ENCODE data around the gene ZNF628. TPM values are rescaled to one million over a fixed set of nuclear protein-coding genes. Genes with fewer than 3 reads are reported as not detected.
A peak's percentile ranks its signal among the peaks of the same experiment; 100 is the strongest.

Gene ZNF628
- total RNA-seq, 2 donors from 2014 or later: 8.0 to 12.3 TPM

DNA sequence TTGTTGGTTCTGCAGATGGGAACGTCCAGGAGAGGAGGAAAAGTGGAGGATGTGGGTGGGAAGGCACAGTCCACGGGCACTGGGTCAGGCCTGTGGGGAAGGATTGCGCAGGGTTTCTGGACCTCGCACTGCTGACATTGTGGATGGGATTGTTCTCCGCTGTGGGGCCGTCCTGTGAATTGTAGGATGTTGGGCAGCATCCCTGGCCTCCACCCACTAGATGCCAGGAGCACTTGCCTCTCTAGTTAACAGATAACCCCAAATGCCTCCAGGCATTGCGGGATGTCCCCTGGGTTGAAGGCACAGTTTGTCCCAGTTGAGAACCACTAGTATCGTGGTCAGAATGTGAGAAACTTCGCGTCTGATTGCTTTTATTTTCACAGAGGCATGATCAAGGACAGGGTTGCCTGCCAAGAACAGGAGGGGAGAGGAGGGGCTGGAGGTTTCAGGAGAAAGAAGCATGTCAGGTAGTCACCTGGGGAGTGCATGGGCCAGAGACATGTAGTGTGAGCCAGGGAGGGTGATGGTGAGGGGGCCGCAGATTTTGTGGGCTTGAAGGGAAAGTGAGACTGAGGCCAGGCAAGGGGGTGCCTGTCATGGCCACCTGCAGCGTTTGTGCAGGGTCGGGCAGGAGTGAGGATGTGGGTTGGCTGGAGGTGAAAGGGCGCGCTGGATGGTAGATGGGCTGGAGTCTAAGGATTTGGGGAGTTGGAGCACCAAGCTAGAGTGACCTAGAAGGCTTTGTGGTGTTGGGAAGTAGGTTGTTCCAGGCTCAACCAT lies 3.2 kb downstream of the ZNF628 start:
- DNase-seq (ENCODE audit: low spot score) (no peak), ATAC-seq (no peak)
- no peak overlapping the region for H3K4me3 Mint-ChIP-seq
- peaks cover 23 to 31% of the 10 kb centered on the region in 2 donors for H3K4me1 Mint-ChIP-seq (ENCODE audit: low read depth in 2 of 2)
- no peaks in the 10 kb centered on the region for H3K27me3 Mint-ChIP-seq
- H3K9me3 Mint-ChIP-seq: no peaks in the 10 kb centered on the region
- peak overlapping the region in 1 of 2 donors; percentile 68 for H3K27ac Mint-ChIP-seq
- H3K36me3 Mint-ChIP-seq: no peaks in the 10 kb centered on the region

DNA sequence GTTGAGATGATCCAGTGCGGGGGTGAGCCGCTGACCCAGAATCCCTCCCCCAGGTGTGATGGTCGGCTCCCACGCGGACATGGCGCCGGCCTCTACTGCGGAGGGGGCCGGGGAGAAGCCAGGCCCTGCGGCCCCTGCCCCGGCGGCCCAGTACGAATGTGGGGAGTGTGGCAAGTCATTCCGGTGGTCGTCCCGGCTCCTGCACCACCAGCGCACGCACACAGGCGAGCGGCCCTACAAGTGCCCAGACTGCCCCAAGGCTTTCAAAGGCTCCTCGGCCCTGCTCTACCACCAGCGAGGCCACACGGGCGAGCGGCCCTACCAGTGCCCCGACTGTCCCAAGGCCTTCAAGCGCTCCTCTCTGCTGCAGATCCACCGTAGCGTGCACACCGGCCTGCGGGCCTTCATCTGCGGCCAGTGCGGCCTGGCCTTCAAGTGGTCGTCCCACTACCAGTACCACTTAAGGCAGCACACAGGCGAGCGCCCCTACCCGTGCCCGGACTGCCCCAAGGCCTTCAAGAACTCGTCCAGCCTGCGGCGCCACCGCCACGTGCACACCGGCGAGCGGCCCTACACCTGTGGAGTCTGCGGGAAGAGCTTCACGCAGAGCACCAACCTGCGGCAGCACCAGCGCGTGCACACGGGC lies 4.9 kb downstream of the ZNF628 start:
- H3K27ac Mint-ChIP-seq: no peak overlapping the region
- no peak overlapping the region for H3K4me3 Mint-ChIP-seq
- no peaks in the 10 kb centered on the region for H3K36me3 Mint-ChIP-seq
- ATAC-seq (no peak), DNase-seq (ENCODE audit: low spot score) (no peak)
- H3K9me3 Mint-ChIP-seq: no peaks in the 10 kb centered on the region
- peaks cover 0 to 3% of the 10 kb centered on the region in 2 donors for H3K27me3 Mint-ChIP-seq
- peaks cover 26 to 36% of the 10 kb centered on the region in 2 donors for H3K4me1 Mint-ChIP-seq (ENCODE audit: low read depth in 2 of 2)

DNA sequence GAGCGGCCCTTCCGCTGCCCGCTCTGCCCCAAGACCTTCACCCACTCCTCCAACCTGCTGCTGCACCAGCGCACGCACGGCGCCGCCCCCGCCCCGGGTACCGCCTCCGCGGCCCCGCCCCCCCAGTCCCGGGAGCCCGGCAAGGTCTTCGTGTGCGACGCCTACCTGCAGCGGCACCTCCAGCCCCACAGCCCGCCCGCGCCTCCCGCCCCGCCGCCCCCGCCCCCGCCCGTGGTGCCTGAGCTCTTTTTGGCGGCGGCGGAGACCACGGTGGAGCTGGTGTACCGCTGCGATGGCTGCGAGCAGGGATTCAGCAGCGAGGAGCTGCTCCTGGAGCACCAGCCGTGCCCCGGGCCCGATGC lies 5.4 kb downstream of the ZNF628 start:
- peaks cover 26 to 37% of the 10 kb centered on the region in 2 donors for H3K4me1 Mint-ChIP-seq (ENCODE audit: low read depth in 2 of 2)

DNA sequence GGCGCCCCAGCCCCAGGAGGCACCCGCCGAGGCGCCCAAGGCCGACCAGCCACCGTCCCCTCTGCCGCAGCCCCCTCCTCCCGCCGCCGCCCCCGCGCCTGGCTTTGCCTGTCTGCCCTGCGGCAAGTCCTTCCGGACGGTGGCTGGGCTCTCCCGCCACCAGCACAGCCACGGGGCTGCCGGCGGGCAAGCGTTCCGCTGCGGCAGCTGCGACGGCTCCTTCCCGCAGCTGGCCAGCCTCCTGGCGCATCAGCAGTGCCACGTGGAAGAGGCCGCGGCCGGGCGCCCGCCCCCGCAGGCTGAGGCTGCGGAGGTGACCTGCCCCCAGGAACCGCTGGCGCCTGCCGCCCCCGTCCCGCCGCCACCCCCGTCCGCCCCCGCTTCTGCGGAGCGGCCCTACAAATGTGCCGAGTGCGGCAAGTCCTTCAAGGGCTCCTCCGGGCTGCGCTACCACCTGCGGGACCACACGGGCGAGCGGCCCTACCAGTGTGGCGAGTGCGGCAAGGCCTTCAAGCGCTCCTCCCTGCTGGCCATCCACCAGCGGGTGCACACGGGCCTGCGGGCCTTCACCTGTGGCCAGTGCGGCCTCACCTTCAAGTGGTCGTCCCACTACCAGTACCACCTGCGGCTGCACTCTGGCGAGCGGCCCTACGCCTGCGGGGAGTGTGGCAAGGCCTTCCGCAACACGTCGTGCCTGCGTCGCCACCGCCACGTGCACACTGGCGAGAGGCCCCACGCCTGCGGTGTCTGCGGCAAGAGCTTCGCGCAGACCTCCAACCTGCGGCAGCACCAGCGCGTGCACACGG lies 5.9 kb downstream of the ZNF628 start:
- no peaks in the 10 kb centered on the region for H3K9me3 Mint-ChIP-seq
- H3K27me3 Mint-ChIP-seq: peaks cover 0 to 3% of the 10 kb centered on the region in 2 donors
- no peak for DNase-seq (ENCODE audit: low spot score)

More for the DNA sequence above, 5.4 kb downstream of the ZNF628 start:
- Mint-ChIP-seq H3K4me3 (no peak overlapping the region), H3K36me3 (no peaks in the 10 kb centered on the region), H3K27ac (no peak overlapping the region), H3K9me3 (no peaks in the 10 kb centered on the region), H3K27me3 (peaks cover 0 to 3% of the 10 kb centered on the region in 2 donors)
- DNase-seq (ENCODE audit: low spot score) (no peak), ATAC-seq (no peak)

DNA sequence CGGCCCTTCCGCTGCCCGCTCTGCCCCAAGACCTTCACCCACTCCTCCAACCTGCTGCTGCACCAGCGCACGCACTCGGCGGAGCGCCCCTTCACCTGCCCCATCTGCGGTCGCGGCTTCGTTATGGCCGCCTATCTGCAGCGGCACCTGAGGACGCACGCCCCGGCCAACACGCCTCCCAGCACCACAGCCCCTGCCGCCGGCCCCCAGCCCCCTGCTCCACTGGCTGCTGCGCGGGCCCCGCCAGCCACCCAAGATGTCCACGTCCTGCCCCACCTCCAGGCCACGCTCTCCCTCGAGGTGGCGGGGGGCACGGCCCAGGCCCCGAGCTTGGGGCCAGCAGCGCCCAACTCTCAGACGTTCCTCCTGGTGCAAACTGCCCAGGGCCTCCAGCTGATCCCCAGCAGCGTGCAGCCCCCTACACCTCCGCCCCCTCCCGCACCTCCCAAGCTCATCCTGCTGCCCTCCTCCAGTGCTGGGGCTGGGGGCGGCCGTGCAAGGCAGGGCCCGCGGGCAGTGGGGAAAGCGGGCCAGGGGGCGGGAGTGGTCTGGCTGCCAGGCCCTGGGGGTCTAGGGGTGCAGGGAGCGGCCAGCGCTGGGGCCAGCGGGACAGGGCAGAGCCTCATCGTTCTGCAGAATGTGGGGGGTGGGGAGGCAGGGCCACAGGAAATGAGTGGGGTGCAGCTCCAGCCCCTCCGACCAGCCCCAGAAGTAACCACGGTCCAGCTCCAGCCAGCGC lies 6.7 kb downstream of the ZNF628 start:
- no peaks in the 10 kb centered on the region for H3K36me3 Mint-ChIP-seq
- no peaks in the 10 kb centered on the region for H3K9me3 Mint-ChIP-seq
- no peak overlapping the region for H3K27ac Mint-ChIP-seq
- ATAC-seq: no peak
- H3K4me1 Mint-ChIP-seq (ENCODE audit: low read depth in 2 of 2): peaks cover 18 to 24% of the 10 kb centered on the region in 2 donors
- H3K27me3 Mint-ChIP-seq: peaks cover 0 to 3% of the 10 kb centered on the region in 2 donors
- no peak overlapping the region for H3K4me3 Mint-ChIP-seq
- no peak for DNase-seq (ENCODE audit: low spot score)

More for the DNA sequence above, 5.9 kb downstream of the ZNF628 start:
- Mint-ChIP-seq H3K4me1 (ENCODE audit: low read depth in 2 of 2) (peaks cover 24 to 32% of the 10 kb centered on the region in 2 donors), H3K36me3 (no peaks in the 10 kb centered on the region), H3K27ac (no peak overlapping the region), H3K4me3 (no peak overlapping the region)
- ATAC-seq: no peak

DNA sequence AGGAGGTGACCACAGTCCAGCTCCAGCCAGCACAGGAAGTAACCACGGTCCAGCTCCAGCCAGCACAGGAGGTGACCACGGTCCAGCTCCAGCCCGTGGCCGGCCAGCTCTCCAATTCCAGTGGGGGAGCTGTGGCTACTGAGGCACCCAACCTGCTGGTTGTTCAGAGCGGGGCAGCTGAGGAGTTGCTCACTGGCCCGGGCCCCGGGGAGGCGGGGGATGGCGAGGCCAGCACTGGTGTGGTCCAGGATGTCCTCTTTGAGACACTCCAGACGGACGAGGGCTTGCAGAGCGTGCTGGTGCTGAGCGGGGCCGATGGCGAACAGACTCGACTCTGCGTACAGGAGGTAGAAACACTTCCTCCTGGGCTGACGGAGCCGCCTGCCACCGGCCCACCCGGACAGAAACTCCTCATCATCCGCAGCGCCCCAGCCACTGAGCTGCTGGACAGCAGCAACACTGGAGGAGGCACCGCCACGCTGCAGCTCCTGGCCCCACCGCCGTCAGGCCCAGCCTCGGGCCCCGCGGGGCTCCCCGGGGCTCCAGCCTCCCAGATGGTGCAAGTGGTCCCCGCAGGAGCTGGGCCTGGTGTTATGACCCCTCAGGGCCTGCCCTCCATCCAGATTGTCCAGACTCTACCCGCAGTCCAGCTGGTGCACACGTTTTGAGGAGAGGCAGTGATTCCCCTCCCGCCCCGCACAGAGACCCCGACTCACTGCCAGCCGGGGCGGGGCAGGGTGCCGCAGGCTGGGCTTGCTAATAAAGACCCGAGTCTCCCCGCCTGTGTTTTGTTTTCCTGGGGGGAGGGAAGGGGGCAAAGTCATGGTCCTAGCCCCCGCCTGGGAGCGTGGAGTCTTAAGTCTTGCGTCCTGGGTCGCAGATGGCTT lies 7.5 kb downstream of the ZNF628 start:
- DNase-seq (ENCODE audit: low spot score) (no peak), ATAC-seq (no peak)
- H3K27ac Mint-ChIP-seq: no peak overlapping the region
- peak overlapping the region; percentile 88 for H3K4me3 Mint-ChIP-seq
- H3K27me3 Mint-ChIP-seq: peaks cover 0 to 3% of the 10 kb centered on the region in 2 donors
- no peaks in the 10 kb centered on the region for H3K36me3 Mint-ChIP-seq
- no peaks in the 10 kb centered on the region for H3K9me3 Mint-ChIP-seq
- peaks cover 13 to 16% of the 10 kb centered on the region in 2 donors for H3K4me1 Mint-ChIP-seq (ENCODE audit: low read depth in 2 of 2)

DNA sequence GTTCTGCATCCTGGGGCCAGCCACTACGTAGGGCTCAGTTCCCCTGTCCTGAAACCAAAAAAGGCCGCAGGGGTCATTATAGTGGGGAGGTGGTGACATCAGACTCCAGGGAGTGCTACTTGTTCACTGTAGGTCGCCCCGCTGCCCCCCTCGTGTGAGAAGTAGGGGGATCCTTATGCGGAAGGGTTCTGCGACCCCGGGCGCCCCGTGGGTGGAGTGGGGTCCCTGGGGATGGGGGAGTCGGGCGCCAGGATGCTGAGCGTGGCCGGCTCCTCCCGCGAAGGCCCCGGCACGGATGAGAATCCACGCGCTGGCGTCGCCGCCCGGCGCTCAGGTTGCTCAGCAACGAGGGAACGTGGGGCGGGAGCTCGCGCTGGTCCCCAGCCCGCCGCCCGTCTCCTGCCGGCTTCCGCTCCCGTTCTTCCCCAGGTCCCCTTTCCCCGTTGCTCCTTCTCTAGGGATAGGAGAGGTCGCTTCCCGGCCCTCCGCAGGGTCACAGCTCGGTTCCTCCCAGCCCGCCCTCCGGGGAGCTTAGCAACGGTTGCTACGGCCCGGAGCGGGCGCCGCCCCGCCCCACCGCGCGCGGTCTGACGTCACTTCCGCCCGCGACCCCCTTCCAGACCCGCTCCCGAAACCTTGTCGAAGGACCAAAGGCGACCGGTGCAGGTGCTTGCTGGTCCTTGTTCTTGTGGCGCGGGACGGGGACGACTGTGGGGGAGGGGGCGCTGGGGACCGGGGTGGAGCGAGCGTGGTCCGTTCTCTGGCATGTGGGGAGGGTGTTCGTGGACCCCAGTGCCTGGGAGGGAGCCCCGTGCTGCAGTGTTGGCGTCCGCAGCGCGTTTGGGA lies 8.4 kb downstream of the ZNF628 start, which contains the start of gene NAT14:
Gene NAT14 (plus strand): TSS at position 596 of the 846 bp plus-strand sequence. CDS start 521 bp downstream, outside the sequence.
- peaks cover 6 to 7% of the 10 kb centered on the region in 2 donors for H3K4me1 Mint-ChIP-seq (ENCODE audit: low read depth in 2 of 2)
- peak; percentile 77 to 81 for ATAC-seq
- peak within 1 kb of the TSS; percentile 88 for H3K4me3 Mint-ChIP-seq
- no peaks in the 10 kb centered on the region for H3K9me3 Mint-ChIP-seq
- H3K27ac Mint-ChIP-seq: no peak within 1 kb of the TSS
- H3K27me3 Mint-ChIP-seq: peaks cover 0 to 3% of the 10 kb centered on the region in 2 donors
- DNase-seq (ENCODE audit: low spot score): peak; percentile 78
- no peaks in the 10 kb centered on the region for H3K36me3 Mint-ChIP-seq

DNA sequence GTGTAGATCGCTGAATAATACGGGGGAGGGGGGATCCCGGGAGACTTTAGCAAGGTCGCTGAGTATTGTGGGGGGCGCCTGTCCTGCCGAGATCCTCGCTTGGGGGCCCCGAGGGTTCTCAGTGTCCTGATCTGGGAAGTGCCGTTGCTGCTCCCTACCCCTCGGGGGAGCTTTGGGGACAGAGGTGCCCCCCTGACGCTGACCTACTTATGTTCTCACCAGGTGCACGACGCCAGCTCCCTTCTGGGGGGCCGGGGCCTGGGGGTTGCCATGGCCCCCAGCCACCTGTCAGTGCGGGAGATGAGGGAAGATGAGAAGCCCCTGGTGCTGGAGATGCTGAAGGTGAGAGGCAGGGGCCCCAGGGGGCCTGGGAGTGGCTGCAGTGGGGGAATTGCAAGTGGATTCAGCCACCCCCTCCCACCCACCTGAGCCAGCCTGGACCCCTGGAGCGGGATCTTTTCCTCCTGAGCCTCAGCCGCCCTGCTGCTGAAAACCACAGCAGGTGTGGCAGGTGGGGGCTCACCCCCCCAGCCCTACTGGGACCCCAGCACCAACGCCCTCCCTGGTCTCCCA lies 9.1 kb downstream of the ZNF628 start:
- Mint-ChIP-seq H3K4me3 (peak overlapping the region; percentile 88), H3K9me3 (no peaks in the 10 kb centered on the region), H3K4me1 (ENCODE audit: low read depth in 2 of 2) (peaks cover 4 to 6% of the 10 kb centered on the region in 2 donors), H3K27me3 (peaks cover 0 to 3% of the 10 kb centered on the region in 2 donors), H3K27ac (no peak overlapping the region), H3K36me3 (no peaks in the 10 kb centered on the region)
- ATAC-seq (peak in 1 of 2 donors; percentile 2), DNase-seq (ENCODE audit: low spot score) (no peak)

DNA sequence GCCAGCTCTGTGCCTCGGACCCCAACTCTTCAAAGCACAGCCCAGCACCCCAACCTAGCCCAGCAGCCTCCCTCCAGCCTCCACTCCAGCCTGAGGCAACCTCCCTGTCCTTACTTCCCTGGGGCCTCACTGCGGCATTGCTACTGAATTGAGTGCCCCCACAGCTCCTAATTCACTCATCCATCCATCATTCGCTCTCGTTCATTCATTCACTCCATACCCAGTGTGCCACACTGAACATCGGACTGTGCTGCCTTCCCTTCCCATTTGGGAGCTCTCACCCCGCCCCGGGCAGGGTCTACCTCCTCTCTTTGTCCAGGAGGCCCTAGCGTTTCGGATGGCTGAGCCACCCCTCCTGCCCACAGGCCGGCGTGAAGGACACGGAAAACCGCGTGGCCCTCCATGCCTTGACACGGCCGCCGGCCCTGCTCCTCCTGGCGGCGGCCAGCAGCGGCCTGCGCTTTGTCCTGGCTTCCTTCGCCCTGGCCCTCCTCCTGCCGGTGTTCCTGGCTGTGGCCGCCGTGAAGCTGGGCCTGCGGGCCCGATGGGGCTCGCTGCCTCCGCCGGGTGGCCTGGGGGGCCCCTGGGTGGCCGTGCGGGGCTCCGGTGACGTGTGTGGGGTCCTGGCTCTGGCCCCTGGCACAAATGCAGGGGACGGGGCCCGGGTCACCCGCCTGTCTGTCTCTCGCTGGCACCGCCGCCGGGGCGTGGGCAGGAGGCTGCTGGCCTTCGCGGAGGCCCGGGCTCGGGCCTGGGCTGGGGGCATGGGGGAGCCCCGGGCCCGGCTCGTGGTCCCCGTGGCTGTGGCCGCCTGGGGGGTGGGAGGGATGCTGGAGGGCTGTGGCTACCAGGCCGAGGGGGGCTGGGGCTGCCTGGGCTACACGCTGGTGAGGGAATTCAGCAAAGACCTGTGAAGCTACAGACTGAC lies 9.9 kb downstream of the ZNF628 start:
- Mint-ChIP-seq H3K9me3 (no peaks in the 10 kb centered on the region), H3K27me3 (peaks cover 0 to 3% of the 10 kb centered on the region in 2 donors), H3K4me1 (ENCODE audit: low read depth in 2 of 2) (peaks cover 4 to 6% of the 10 kb centered on the region in 2 donors), H3K27ac (no peak overlapping the region), H3K4me3 (peak overlapping the region; percentile 88), H3K36me3 (no peaks in the 10 kb centered on the region)
- ATAC-seq (no peak), DNase-seq (ENCODE audit: low spot score) (no peak)

DNA sequence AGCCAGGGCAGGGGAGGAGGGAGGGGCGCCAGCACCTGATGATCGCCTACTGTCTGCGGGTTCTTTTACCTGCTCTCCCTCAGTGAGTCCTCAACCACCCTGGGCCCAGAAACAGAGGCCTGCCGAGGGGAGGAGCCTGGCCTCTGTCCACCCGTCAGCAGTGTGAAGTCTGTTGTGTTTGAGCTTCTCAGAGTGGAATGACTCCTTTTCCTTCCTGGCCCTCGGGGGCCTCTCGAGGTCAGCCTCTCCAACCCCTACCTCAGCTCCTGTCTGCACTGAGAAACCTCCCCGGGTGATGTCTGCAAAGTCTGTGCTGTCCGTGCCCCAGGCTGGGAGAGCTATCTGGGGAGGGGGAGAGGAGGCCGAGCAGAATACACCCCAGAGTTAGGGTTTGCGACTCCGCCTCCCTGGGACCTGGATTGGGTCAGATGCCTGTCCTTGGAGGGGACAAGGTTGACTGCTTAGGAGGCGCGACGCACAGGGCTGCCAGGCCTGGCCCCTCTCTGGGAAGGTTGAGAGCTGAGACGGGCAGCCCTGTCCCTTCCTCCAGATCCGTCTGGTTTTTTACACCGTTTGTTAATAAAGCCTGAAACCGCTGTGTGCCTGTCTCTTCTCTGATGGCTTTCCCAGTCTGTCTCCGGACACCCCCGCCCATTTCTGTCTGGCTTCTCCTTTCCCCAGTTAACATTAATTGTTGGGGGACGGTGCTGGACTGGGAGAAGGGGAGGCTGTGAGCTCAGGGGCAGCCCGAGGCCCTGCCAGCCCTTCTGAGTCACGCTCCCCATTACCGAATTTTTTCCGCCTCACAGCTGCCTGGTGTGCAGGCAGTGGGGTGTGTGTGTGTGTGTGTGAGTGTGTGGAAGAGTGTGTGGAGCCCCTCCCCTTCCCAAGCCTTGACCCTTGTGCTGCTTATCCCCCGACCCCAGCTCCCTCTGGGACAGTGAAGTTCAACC lies 10.8 kb downstream of the ZNF628 start:
- ATAC-seq (no peak), DNase-seq (ENCODE audit: low spot score) (no peak)
- Mint-ChIP-seq H3K27me3 (peaks cover 0 to 6% of the 10 kb centered on the region in 2 donors), H3K9me3 (no peaks in the 10 kb centered on the region), H3K27ac (no peak overlapping the region), H3K4me1 (ENCODE audit: low read depth in 2 of 2) (peaks cover 4 to 6% of the 10 kb centered on the region in 2 donors), H3K36me3 (no peaks in the 10 kb centered on the region), H3K4me3 (no peak overlapping the region)

Data from natural killer cell treated with Interleukin-12 subunit alpha and Interleukin-12 subunit beta and Interleukin-15 and Interleukin-18, amount 100 ng/mL, for 72 hours (primary cell).